ENCODE measurements around the gene HMCN1. TPM values are rescaled to one million over a fixed set of nuclear protein-coding genes. Genes with fewer than 3 reads are reported as not detected.

HMCN1 gene
- total and polyA plus RNA-seq, 11 donors = 2.1 to 14.1 (median 5.6) TPM

- Histone ChIP-seq H3K9me3 (no peaks in the 10 kb centered on the region), H3K27me3 (no peaks in the 10 kb centered on the region), H3K36me3 (no peaks in the 10 kb centered on the region), H3K4me1 (no peaks in the 10 kb centered on the region), H3K4me3 (no peak overlapping the region), H3K27ac (no peak overlapping the region)
- ATAC-seq = no peak
- no peak for TF ChIP-seq CTCF (IDR thresholded peaks at IDR 0.05)
- TF ChIP-seq POLR2A (IDR thresholded peaks at IDR 0.05) = no peak
- intact Hi-C loops (cut with DNase I) = no loop called here
- WGBS, 4 donors = 90 to 93% (median 92%) methylated on average over 6 of the region's 6 CpGs
- no peak for DNase-seq
Measured at GRCh38 chr1:186228749-186229148, 494.6 kb downstream of the HMCN1 start.

- Histone ChIP-seq H3K9me3 (no peaks in the 10 kb centered on the region), H3K36me3 (no peaks in the 10 kb centered on the region), H3K27ac (no peak overlapping the region), H3K27me3 (no peaks in the 10 kb centered on the region), H3K4me3 (no peak overlapping the region), H3K4me1 (no peaks in the 10 kb centered on the region)
- WGBS, 4 donors = 76 to 90% (median 86%) methylated on average over 2 of the region's 2 CpGs
- ATAC-seq (no peak), DNase-seq (no peak)
- no peak for TF ChIP-seq CTCF (IDR thresholded peaks at IDR 0.05)
- no peak for TF ChIP-seq POLR2A (IDR thresholded peaks at IDR 0.05)
- intact Hi-C loops (cut with DNase I) = no loop called here
Measured at GRCh38 chr1:186231861-186232436, 497.8 kb downstream of the HMCN1 start.

- Histone ChIP-seq H3K9me3 (no peaks in the 10 kb centered on the region), H3K27me3 (no peaks in the 10 kb centered on the region), H3K4me1 (no peaks in the 10 kb centered on the region), H3K36me3 (no peaks in the 10 kb centered on the region), H3K27ac (no peak overlapping the region), H3K4me3 (no peak overlapping the region)
- DNase-seq = no peak
- TF ChIP-seq POLR2A (IDR thresholded peaks at IDR 0.05) (no peak), CTCF (IDR thresholded peaks at IDR 0.05) (no peak)
- WGBS, 4 donors = 43 to 54% (median 49%) methylated on average over 2 of the region's 2 CpGs
- no peak for ATAC-seq
- intact Hi-C loops (cut with DNase I) = no loop called here
Measured at GRCh38 chr1:186234976-186235686, 500.9 kb downstream of the HMCN1 start.

- TF ChIP-seq CTCF (IDR thresholded peaks at IDR 0.05) (no peak), POLR2A (IDR thresholded peaks at IDR 0.05) (no peak)
- H3K4me3 ChIP-seq = no peak overlapping the region
- no peaks in the 10 kb centered on the region for H3K36me3 ChIP-seq
- no peaks in the 10 kb centered on the region for H3K9me3 ChIP-seq
- no peaks in the 10 kb centered on the region for H3K27me3 ChIP-seq
- no peak overlapping the region for H3K27ac ChIP-seq
- no peak for ATAC-seq
- 39 to 72% (median 55%) methylated on average over 4 of the region's 4 CpGs for WGBS, 4 donors
- intact Hi-C loops (cut with DNase I) = no loop called here
- no peaks in the 10 kb centered on the region for H3K4me1 ChIP-seq
- no peak for DNase-seq
Measured at GRCh38 chr1:186235696-186236095, 501.5 kb downstream of the HMCN1 start.

All from heart left ventricle (tissue), 16 donors.